ENCODE data around the gene GINS1. TPM values are rescaled to one million over a fixed set of nuclear protein-coding genes. Genes with fewer than 3 reads are reported as not detected.

The GINS1 gene
- polyA plus RNA-seq, 4 donors = 0.81 to 9.5 (median 4.4) TPM

DNA sequence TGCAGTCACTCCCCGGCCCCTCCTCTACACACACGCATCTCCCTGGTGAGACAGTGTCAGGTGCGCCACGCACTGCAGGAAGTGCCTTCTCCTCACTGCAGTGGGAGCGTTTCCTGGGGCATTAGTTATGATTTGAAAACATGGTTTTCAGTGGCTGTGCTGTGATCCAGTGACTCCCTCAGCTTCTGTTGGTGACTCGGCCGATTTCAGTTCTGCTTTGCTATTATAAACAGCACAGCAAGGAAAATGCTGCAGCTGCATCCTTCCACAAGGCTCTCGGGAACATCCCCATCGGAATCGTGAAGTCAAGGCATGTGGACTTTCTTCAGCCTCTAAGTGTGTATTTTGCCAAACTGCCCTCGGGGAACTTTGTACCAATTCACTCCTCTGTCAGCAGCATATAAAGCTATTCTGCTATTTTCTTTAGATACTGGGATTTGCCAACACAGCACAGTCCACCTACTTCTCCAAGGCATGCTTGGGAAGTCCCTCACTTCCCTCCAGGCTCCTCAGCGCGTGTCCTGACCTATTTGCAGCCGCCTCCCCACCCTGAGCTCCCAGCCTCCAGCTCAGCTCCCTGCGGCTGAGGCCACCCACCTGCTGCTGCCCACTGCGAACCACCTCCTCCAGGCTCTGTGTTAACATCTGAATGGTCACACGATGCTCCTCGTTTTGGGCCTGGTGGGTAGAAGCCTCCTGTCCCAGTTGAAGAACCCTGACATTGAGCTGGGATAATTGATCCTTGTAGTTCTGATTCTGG is 54.5 kb downstream of the GINS1 start:
- no peak overlapping the region for H3K27ac ChIP-seq (ENCODE audit: low read depth in 1 of 3, low read length in 2 of 3)

GRCh38 chr20:25464501-25465242 is 57.2 kb downstream of the GINS1 start:
- FAIRE-seq = no peak
- WGBS, 3 donors = 76 to 87% (median 86%) methylated on average over 13 of the region's 13 CpGs
- Histone ChIP-seq H3K27ac (ENCODE audit: low read depth in 1 of 3, low read length in 2 of 3) (no peak overlapping the region), H3K27me3 (ENCODE audit: control insufficient read depth in 3 of 3, insufficient read depth in 3 of 3, low read length in 3 of 3) (no peaks in the 10 kb centered on the region), H3K9me3 (ENCODE audit: control insufficient read depth in 2 of 2, insufficient read depth in 1 of 2, low read depth in 1 of 2, low read length in 1 of 2) (no peaks in the 10 kb centered on the region), H3K36me3 (ENCODE audit: control insufficient read depth in 3 of 3, insufficient read depth in 2 of 3, low read depth in 1 of 3, low read length in 3 of 3) (peaks cover 0 to 78% (median 0%) of the 10 kb centered on the region in 3 donors), H3K4me3 (ENCODE audit: low read depth in 1 of 3, low read length in 3 of 3) (no peak overlapping the region), H3K4me1 (ENCODE audit: control insufficient read depth in 3 of 3, insufficient read depth in 2 of 3, low read depth in 1 of 3, low read length in 2 of 3) (no peaks in the 10 kb centered on the region)
- DNase-seq = no peak

More for the DNA sequence above, 54.5 kb downstream of the GINS1 start:
- Histone ChIP-seq H3K9me3 (ENCODE audit: control insufficient read depth in 2 of 2, insufficient read depth in 1 of 2, low read depth in 1 of 2, low read length in 1 of 2) (no peaks in the 10 kb centered on the region), H3K27me3 (ENCODE audit: control insufficient read depth in 3 of 3, insufficient read depth in 3 of 3, low read length in 3 of 3) (no peaks in the 10 kb centered on the region), H3K4me1 (ENCODE audit: control insufficient read depth in 3 of 3, insufficient read depth in 2 of 3, low read depth in 1 of 3, low read length in 2 of 3) (no peaks in the 10 kb centered on the region), H3K36me3 (ENCODE audit: control insufficient read depth in 3 of 3, insufficient read depth in 2 of 3, low read depth in 1 of 3, low read length in 3 of 3) (peaks cover 0 to 68% (median 0%) of the 10 kb centered on the region in 3 donors), H3K4me3 (ENCODE audit: low read depth in 1 of 3, low read length in 3 of 3) (no peak overlapping the region)
- FAIRE-seq (no peak), DNase-seq (no peak)
- WGBS, 3 donors = 78 to 84% (median 79%) methylated on average over 18 of the region's 18 CpGs

DNA sequence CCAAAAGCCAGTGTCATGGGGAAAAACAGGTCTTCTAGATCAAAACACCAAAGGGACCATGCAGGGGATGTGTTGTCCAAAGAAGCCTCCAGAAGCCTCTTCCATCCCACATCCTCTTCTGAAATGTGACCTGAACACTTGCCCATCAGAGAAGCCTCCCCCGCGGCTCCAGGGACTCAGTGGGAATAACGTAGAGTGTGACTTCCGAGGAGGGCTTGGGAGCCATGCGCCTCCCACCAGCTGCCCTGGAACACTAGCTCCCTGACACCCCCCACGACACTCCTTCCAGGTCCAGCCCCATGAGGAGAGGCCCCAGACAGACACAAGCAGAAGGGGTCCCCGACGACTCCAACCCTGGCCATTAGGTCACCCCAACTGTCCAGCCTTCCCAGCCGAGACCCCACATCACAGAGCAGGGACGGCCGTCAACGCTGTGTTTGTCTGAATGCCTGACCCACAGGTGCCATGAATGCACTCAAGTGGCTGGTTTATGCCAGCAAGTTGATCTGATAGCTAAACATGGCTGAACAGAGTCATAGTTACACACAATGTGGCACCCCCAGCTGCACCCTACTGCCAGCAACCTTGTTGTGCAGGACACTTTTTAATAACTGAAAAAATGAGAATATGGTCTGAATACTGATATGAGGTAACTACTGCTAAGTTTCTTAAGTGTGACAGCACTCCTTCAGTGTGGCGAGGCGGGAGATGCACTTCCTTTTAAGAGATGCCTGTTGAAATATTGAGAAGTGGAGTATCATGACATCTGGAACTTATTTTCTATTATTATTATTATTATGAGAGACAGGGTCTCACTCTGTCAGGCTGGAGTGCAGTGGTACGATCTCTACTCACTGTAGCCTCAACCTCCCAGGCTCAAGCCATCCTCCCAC is 58.0 kb downstream of the GINS1 start:
- H3K27me3 ChIP-seq (ENCODE audit: control insufficient read depth in 3 of 3, insufficient read depth in 3 of 3, low read length in 3 of 3) = no peaks in the 10 kb centered on the region
- 92 to 94% (median 93%) methylated on average over 15 of the region's 15 CpGs for WGBS, 3 donors
- peaks cover 0 to 79% (median 0%) of the 10 kb centered on the region in 3 donors for H3K36me3 ChIP-seq (ENCODE audit: control insufficient read depth in 3 of 3, insufficient read depth in 2 of 3, low read depth in 1 of 3, low read length in 3 of 3)
- DNase-seq (no peak), FAIRE-seq (no peak)
- H3K9me3 ChIP-seq (ENCODE audit: control insufficient read depth in 2 of 2, insufficient read depth in 1 of 2, low read depth in 1 of 2, low read length in 1 of 2) = no peaks in the 10 kb centered on the region
- H3K4me1 ChIP-seq (ENCODE audit: control insufficient read depth in 3 of 3, insufficient read depth in 2 of 3, low read depth in 1 of 3, low read length in 2 of 3) = no peaks in the 10 kb centered on the region
- H3K4me3 ChIP-seq (ENCODE audit: low read depth in 1 of 3, low read length in 3 of 3) = no peak overlapping the region
- no peak overlapping the region for H3K27ac ChIP-seq (ENCODE audit: low read depth in 1 of 3, low read length in 2 of 3)

- no peak overlapping the region for H3K27ac ChIP-seq (ENCODE audit: low read depth in 1 of 3, low read length in 2 of 3)
- no peaks in the 10 kb centered on the region for H3K27me3 ChIP-seq (ENCODE audit: control insufficient read depth in 3 of 3, insufficient read depth in 3 of 3, low read length in 3 of 3)
- no peak overlapping the region for H3K4me3 ChIP-seq (ENCODE audit: low read depth in 1 of 3, low read length in 3 of 3)
- H3K9me3 ChIP-seq (ENCODE audit: control insufficient read depth in 2 of 2, insufficient read depth in 1 of 2, low read depth in 1 of 2, low read length in 1 of 2) = peaks cover 0 to 3% of the 10 kb centered on the region in 2 donors
- 88 to 91% (median 90%) methylated on average over 7 of the region's 7 CpGs for WGBS, 3 donors
- FAIRE-seq (no peak), DNase-seq (no peak)
- peaks cover 0 to 76% (median 0%) of the 10 kb centered on the region in 3 donors for H3K36me3 ChIP-seq (ENCODE audit: control insufficient read depth in 3 of 3, insufficient read depth in 2 of 3, low read depth in 1 of 3, low read length in 3 of 3)
- no peaks in the 10 kb centered on the region for H3K4me1 ChIP-seq (ENCODE audit: control insufficient read depth in 3 of 3, insufficient read depth in 2 of 3, low read depth in 1 of 3, low read length in 2 of 3)
Observed at GRCh38 chr20:25466846-25467245, 59.4 kb downstream of the GINS1 start.

DNA sequence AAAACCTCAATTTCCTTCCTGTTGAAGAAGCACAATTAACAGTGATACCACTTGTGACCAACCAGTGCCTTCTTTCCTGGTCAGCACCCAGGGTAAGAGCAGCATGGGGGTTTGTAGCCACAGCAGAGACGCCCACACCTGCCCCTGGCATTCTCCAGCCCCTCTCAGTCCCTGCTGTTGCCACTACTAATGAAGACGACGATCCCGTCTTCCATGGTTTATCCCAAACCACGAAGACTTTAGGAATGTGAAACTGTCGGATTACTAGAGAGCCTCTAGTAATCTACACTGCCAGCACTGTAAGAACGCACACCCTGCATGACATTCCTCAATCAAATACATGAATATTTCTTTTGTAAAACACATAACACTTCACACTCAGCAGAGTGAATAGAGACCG is 60.0 kb downstream of the GINS1 start:
- H3K27ac ChIP-seq (ENCODE audit: low read depth in 1 of 3, low read length in 2 of 3) = no peak overlapping the region
- WGBS, 3 donors = 86 to 92% (median 91%) methylated on average over 8 of the region's 8 CpGs
- DNase-seq (no peak), FAIRE-seq (no peak)
- peaks cover 0 to 71% (median 0%) of the 10 kb centered on the region in 3 donors for H3K36me3 ChIP-seq (ENCODE audit: control insufficient read depth in 3 of 3, insufficient read depth in 2 of 3, low read depth in 1 of 3, low read length in 3 of 3)
- H3K27me3 ChIP-seq (ENCODE audit: control insufficient read depth in 3 of 3, insufficient read depth in 3 of 3, low read length in 3 of 3) = no peaks in the 10 kb centered on the region
- H3K9me3 ChIP-seq (ENCODE audit: control insufficient read depth in 2 of 2, insufficient read depth in 1 of 2, low read depth in 1 of 2, low read length in 1 of 2) = peaks cover 0 to 3% of the 10 kb centered on the region in 2 donors
- H3K4me3 ChIP-seq (ENCODE audit: low read depth in 1 of 3, low read length in 3 of 3) = no peak overlapping the region
- H3K4me1 ChIP-seq (ENCODE audit: control insufficient read depth in 3 of 3, insufficient read depth in 2 of 3, low read depth in 1 of 3, low read length in 2 of 3) = no peaks in the 10 kb centered on the region

DNA sequence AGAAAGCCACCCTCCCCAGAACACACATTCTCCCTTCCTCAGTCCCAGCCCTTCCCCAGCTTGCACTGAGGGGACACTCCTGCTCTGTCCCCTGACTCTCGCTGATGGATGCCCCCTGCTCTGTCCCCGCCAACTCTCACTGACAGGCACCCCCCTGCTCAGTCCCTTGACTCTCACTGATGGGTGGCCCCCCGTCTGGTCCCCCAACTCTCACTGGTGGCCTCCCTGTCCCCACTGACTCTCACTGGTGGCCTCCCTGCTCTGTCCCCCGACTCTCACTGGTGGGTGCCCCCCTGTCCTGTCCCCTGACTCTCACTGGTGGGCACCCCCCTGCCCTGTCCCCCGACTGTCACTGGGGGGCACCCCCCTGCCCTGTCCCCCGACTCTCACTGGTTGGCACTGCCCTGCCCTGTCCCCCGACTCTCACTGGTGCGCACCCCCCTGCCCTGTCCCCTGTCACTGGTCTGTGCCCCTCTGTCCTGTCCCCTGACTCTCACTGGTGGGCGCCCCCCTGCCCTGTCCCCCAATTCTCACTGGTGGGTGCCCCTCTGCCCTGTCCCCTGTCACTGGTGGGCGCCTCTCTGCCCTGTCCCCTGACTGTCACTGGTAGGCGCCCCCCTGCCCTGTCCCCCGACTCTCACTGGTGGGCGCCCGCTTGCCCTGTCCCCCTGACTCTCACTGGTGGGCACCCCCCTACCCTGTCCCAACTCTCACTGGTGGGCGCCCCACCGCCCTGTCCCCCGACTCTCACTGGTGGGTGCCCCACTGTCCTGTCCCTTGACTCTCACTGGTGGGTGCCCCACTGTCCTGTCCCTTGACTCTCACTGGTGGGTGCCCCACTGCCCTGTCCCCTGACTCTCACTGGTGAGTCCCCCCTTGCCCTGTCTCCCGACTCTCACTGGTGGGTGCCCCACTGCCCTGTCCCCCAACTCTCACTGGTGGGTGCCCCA is 60.9 kb downstream of the GINS1 start:
- Histone ChIP-seq H3K36me3 (ENCODE audit: control insufficient read depth in 3 of 3, insufficient read depth in 2 of 3, low read depth in 1 of 3, low read length in 3 of 3) (peaks cover 0 to 68% (median 0%) of the 10 kb centered on the region in 3 donors), H3K27ac (ENCODE audit: low read depth in 1 of 3, low read length in 2 of 3) (no peak overlapping the region), H3K4me1 (ENCODE audit: control insufficient read depth in 3 of 3, insufficient read depth in 2 of 3, low read depth in 1 of 3, low read length in 2 of 3) (no peaks in the 10 kb centered on the region), H3K4me3 (ENCODE audit: low read depth in 1 of 3, low read length in 3 of 3) (no peak overlapping the region), H3K27me3 (ENCODE audit: control insufficient read depth in 3 of 3, insufficient read depth in 3 of 3, low read length in 3 of 3) (no peaks in the 10 kb centered on the region), H3K9me3 (ENCODE audit: control insufficient read depth in 2 of 2, insufficient read depth in 1 of 2, low read depth in 1 of 2, low read length in 1 of 2) (peaks cover 0 to 3% of the 10 kb centered on the region in 2 donors)
- 92 to 95% (median 94%) methylated on average over 17 to 18 of the region's 18 CpGs for WGBS, 3 donors
- DNase-seq (no peak), FAIRE-seq (no peak)

DNA sequence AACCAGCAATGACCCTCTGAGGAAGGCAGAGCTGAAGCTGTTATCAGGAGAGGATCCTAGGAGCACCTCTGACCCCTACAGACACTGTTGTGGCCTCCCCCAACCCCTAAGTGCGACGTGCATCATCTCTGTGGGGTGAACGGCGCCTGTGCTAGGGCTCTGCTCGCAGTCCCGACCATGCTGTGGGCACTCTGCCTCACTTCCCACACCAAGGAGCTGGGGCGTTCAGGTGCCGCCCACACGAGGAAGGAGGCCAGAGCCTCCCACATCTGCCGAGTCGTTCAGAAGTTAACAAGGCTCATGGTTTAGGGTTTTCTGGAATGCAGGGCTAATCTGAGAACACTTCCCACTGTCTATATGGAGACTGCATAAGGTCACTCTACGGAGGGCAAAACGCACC is 62.1 kb downstream of the GINS1 start:
- DNase-seq (no peak), FAIRE-seq (no peak)
- H3K4me3 ChIP-seq (ENCODE audit: low read depth in 1 of 3, low read length in 3 of 3) = no peak overlapping the region
- H3K36me3 ChIP-seq (ENCODE audit: control insufficient read depth in 3 of 3, insufficient read depth in 2 of 3, low read depth in 1 of 3, low read length in 3 of 3) = peaks cover 0 to 67% (median 0%) of the 10 kb centered on the region in 3 donors
- peaks cover 0 to 3% of the 10 kb centered on the region in 2 donors for H3K9me3 ChIP-seq (ENCODE audit: control insufficient read depth in 2 of 2, insufficient read depth in 1 of 2, low read depth in 1 of 2, low read length in 1 of 2)
- 89 to 96% (median 91%) methylated on average over 13 of the region's 13 CpGs for WGBS, 3 donors
- no peak overlapping the region for H3K27ac ChIP-seq (ENCODE audit: low read depth in 1 of 3, low read length in 2 of 3)
- H3K27me3 ChIP-seq (ENCODE audit: control insufficient read depth in 3 of 3, insufficient read depth in 3 of 3, low read length in 3 of 3) = no peaks in the 10 kb centered on the region
- no peaks in the 10 kb centered on the region for H3K4me1 ChIP-seq (ENCODE audit: control insufficient read depth in 3 of 3, insufficient read depth in 2 of 3, low read depth in 1 of 3, low read length in 2 of 3)

Measured in small intestine (tissue), 7 donors.